Liver (tissue), 9 donors: ENCODE data around the gene ARF1. TPM values are rescaled to one million over a fixed set of nuclear protein-coding genes. Genes with fewer than 3 reads are reported as not detected.

Experiments used
- DNase-seq: peaks from one replicate; pipeline ENCODE4 v3.0.0-alpha.2; 2017; ENCODE audit warnings: low spot score
- H3K27ac ChIP-seq, 2 donors: one replicate each; pipeline ENCODE4 v1.7.0; 2013; ENCODE audit warnings: inconsistent platforms in 2 of 2, low read length in 2 of 2, control low read depth in 1 of 2, low read depth in 1 of 2, mild to moderate bottlenecking in 1 of 2
- H3K27me3 ChIP-seq, 4 donors: one replicate each; pipeline versions ENCODE4 v1.6.1 to v1.7.0; 2013; ENCODE audit warnings: low read length in 3 of 4, inconsistent platforms in 1 of 4, mild to moderate bottlenecking in 1 of 4, moderate library complexity in 1 of 4; ENCODE audit not compliant: control insufficient read depth in 4 of 4, insufficient read depth in 4 of 4
- H3K36me3 ChIP-seq, 4 donors: one replicate each; pipeline versions ENCODE4 v1.6.1 to v1.7.0; 2013; ENCODE audit warnings: low read length in 3 of 4, mild to moderate bottlenecking in 3 of 4, low read depth in 1 of 4, moderate library complexity in 1 of 4; ENCODE audit not compliant: control insufficient read depth in 4 of 4, insufficient read depth in 3 of 4
- H3K4me1 ChIP-seq, 4 donors: one replicate each; pipeline versions ENCODE4 v1.6.1 to v1.7.0; 2013; ENCODE audit warnings: low read length in 3 of 4, mild to moderate bottlenecking in 3 of 4, moderate library complexity in 1 of 4; ENCODE audit not compliant: control insufficient read depth in 4 of 4, insufficient read depth in 4 of 4
- H3K4me3 ChIP-seq, 3 donors: one replicate each; pipeline versions ENCODE4 v1.6.1 to v1.7.0; 2013; ENCODE audit warnings: low read length in 3 of 3, control low read depth in 1 of 3, low read depth in 1 of 3, mild to moderate bottlenecking in 1 of 3
- H3K9ac ChIP-seq, 2 donors: one replicate each; pipeline ENCODE4 v1.7.0; 2013; ENCODE audit warnings: low read length in 2 of 2, mild to moderate bottlenecking in 2 of 2, moderate library complexity in 2 of 2, control low read depth in 1 of 2, low read depth in 1 of 2
- H3K9me3 ChIP-seq, 4 donors: one replicate each; pipeline versions ENCODE4 v1.6.1 to v1.7.0; 2013; ENCODE audit warnings: low read length in 3 of 4; ENCODE audit not compliant: control insufficient read depth in 4 of 4
- EGR1 ChIP-seq, 2 donors: IDR thresholded peaks; 2 replicates each; pipeline ENCODE4 v1.6.1; 2016 to 2018; ENCODE audit warnings: antibody characterized with exemption in 2 of 2, low read depth in 2 of 2
- FOXA1 ChIP-seq: IDR thresholded peaks from 2 replicates; pipeline ENCODE4 v1.6.1; 2016; ENCODE audit warnings: antibody characterized with exemption
- FOXA2 ChIP-seq: IDR thresholded peaks from 2 replicates; pipeline ENCODE4 v1.6.1; 2016; ENCODE audit warnings: antibody characterized with exemption
- GABPA ChIP-seq, 2 donors: IDR thresholded peaks in 1 of 2; conservative IDR thresholded peaks in 1 of 2; 2 replicates each; pipeline ENCODE4 v1.6.1; 2016; ENCODE audit warnings: antibody characterized with exemption in 2 of 2, mild to moderate bottlenecking in 1 of 2, moderate library complexity in 1 of 2
- HNF4A ChIP-seq, 2 donors: conservative IDR thresholded peaks; 2 replicates each; pipeline ENCODE4 v1.6.1; 2016; ENCODE audit warnings: antibody characterized with exemption in 2 of 2, mild to moderate bottlenecking in 2 of 2
- HNF4G ChIP-seq: IDR thresholded peaks from 2 replicates; pipeline ENCODE4 v1.6.1; 2016; ENCODE audit warnings: antibody characterized with exemption
- JUND ChIP-seq, 2 donors: IDR thresholded peaks; 2 replicates each; pipeline ENCODE4 v1.6.1; 2016; ENCODE audit warnings: antibody characterized with exemption in 2 of 2
- NR2F2 ChIP-seq: IDR thresholded peaks from 2 replicates; pipeline ENCODE4 v1.6.1; 2016; ENCODE audit warnings: antibody characterized with exemption
- RAD21 ChIP-seq, 2 donors: IDR thresholded peaks; 2 replicates each; pipeline ENCODE4 v1.6.1; 2016; ENCODE audit warnings: antibody characterized with exemption in 2 of 2, mild to moderate bottlenecking in 2 of 2
- SP1 ChIP-seq: IDR thresholded peaks from 2 replicates; pipeline ENCODE4 v1.6.1; 2018; ENCODE audit warnings: antibody characterized with exemption, mild to moderate bottlenecking
- TAF1 ChIP-seq: conservative IDR thresholded peaks from 2 replicates; pipeline ENCODE4 v1.6.1; 2016; ENCODE audit warnings: antibody characterized with exemption, mild to moderate bottlenecking
- YY1 ChIP-seq: IDR thresholded peaks from 2 replicates; pipeline ENCODE4 v1.6.1; 2016; ENCODE audit warnings: antibody characterized with exemption, mild to moderate bottlenecking
- WGBS: extraction: QIAGEN DNeasy Blood & Tissue Kit; methylation state at CpG from one replicate; pipeline ENCODE4 v1.1.7; 2013; 5-methylcytosine and 5-hydroxymethylcytosine counted together
- polyA plus RNA-seq, 2 donors: library from polyadenylated mRNA; stranded (reverse) in 1 of 2; unstranded in 1 of 2; fragments of 200-250 nt in 1 of 2; fragments of >200 nt in 1 of 2; fragmentation: Nextera tagmentation in 1 of 2; extraction: Ambion mirVana in 1 of 2; gene quantifications; one replicate each; pipeline versions ENCODE4 v1.2.1 to v1.2.3, GENCODE V29; 2013 to 2015
- total RNA-seq, 2 donors: library from RNA; depleted of rRNA; stranded (reverse); fragments of >200 nt; gene quantifications; one replicate each; pipeline ENCODE4 v1.2.3, GENCODE V29; 2014
- TF ChIP-seq, protein P1 (sequence below): IDR thresholded peaks from 2 replicates; pipeline ENCODE4 v1.6.1; 2016; ENCODE audit warnings: antibody characterized with exemption, mild to moderate bottlenecking
- TF ChIP-seq, protein P2 (sequence below): IDR thresholded peaks from 2 replicates; pipeline ENCODE4 v1.6.1; 2016; ENCODE audit warnings: antibody characterized with exemption
- TF ChIP-seq, protein P3 (sequence below): IDR thresholded peaks from 2 replicates; pipeline ENCODE4 v1.6.1; 2016; ENCODE audit warnings: antibody characterized with exemption
- TF ChIP-seq, protein P4 (sequence below): IDR thresholded peaks from 2 replicates; pipeline ENCODE4 v1.6.1; 2016; ENCODE audit warnings: antibody characterized with exemption
- TF ChIP-seq, protein P5 (sequence below): fragments of 150-350 bp; IDR thresholded peaks from 2 replicates; pipeline ENCODE4 v1.5.1; 2017; ENCODE audit warnings: improper control_type of control experiment, low read depth, low read length; ENCODE audit not compliant: missing input control
- donor health status: healthy.
- donor health status: healthy.
- donor health status: healthy.
- donor health status: healthy.
- donor health status: healthy.

Gene ARF1
- total and polyA plus RNA-seq, 4 donors: 151 to 282 (median 213) TPM

DNA sequence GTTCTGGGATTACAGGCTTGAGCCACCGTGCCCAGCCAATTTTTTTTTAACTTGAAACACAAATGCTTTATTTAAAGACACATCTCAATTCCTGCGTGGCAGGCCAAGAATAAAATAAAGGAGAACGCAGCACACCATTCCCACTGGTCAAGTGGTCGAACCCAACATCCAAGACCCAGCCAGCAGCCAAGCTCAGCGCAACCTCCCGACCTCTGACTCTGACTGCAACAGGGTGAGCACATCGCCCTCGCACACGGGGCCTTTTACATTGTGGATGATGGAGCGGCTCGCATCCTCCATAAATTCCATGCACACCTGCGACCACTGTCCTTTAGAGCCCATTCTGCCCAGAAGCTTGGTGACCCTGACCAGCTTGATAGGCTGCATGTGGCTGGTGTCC is 52.1 kb downstream of the ARF1 start:
- 88% methylated on average over 12 of the region's 12 CpGs for WGBS
- Histone ChIP-seq H3K4me3 (no peak overlapping the region), H3K4me1 (peaks cover 0 to 5% (median 2%) of the 10 kb centered on the region in 4 donors), H3K9ac (no peak overlapping the region), H3K27ac (no peak overlapping the region), H3K27me3 (no peaks in the 10 kb centered on the region), H3K36me3 (no peaks in the 10 kb centered on the region), H3K9me3 (no peaks in the 10 kb centered on the region)
- no peak for DNase-seq
- TF ChIP-seq YY1 (no peak), EGR1 (IDR thresholded peaks at IDR 0.05; ENCODE audit: low read depth in 2 of 2) (no peak), FOXA2 (no peak), HNF4G (no peak), SP1 (no peak), GABPA (IDR thresholded peaks at IDR 0.05 in 1 of 2, conservative IDR thresholded peaks at IDR 0.05 in 1 of 2) (no peak), HNF4A (conservative IDR thresholded peaks at IDR 0.05) (no peak), TAF1 (no peak), RAD21 (IDR thresholded peaks at IDR 0.05) (no peak), JUND (IDR thresholded peaks at IDR 0.05) (no peak), FOXA1 (no peak), NR2F2 (no peak)
- TF ChIP-seq, protein P1, sequence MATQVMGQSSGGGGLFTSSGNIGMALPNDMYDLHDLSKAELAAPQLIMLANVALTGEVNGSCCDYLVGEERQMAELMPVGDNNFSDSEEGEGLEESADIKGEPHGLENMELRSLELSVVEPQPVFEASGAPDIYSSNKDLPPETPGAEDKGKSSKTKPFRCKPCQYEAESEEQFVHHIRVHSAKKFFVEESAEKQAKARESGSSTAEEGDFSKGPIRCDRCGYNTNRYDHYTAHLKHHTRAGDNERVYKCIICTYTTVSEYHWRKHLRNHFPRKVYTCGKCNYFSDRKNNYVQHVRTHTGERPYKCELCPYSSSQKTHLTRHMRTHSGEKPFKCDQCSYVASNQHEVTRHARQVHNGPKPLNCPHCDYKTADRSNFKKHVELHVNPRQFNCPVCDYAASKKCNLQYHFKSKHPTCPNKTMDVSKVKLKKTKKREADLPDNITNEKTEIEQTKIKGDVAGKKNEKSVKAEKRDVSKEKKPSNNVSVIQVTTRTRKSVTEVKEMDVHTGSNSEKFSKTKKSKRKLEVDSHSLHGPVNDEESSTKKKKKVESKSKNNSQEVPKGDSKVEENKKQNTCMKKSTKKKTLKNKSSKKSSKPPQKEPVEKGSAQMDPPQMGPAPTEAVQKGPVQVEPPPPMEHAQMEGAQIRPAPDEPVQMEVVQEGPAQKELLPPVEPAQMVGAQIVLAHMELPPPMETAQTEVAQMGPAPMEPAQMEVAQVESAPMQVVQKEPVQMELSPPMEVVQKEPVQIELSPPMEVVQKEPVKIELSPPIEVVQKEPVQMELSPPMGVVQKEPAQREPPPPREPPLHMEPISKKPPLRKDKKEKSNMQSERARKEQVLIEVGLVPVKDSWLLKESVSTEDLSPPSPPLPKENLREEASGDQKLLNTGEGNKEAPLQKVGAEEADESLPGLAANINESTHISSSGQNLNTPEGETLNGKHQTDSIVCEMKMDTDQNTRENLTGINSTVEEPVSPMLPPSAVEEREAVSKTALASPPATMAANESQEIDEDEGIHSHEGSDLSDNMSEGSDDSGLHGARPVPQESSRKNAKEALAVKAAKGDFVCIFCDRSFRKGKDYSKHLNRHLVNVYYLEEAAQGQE: no peak
- TF ChIP-seq, protein P2, sequence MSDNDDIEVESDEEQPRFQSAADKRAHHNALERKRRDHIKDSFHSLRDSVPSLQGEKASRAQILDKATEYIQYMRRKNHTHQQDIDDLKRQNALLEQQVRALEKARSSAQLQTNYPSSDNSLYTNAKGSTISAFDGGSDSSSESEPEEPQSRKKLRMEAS: no peak
- TF ChIP-seq, protein P3, sequence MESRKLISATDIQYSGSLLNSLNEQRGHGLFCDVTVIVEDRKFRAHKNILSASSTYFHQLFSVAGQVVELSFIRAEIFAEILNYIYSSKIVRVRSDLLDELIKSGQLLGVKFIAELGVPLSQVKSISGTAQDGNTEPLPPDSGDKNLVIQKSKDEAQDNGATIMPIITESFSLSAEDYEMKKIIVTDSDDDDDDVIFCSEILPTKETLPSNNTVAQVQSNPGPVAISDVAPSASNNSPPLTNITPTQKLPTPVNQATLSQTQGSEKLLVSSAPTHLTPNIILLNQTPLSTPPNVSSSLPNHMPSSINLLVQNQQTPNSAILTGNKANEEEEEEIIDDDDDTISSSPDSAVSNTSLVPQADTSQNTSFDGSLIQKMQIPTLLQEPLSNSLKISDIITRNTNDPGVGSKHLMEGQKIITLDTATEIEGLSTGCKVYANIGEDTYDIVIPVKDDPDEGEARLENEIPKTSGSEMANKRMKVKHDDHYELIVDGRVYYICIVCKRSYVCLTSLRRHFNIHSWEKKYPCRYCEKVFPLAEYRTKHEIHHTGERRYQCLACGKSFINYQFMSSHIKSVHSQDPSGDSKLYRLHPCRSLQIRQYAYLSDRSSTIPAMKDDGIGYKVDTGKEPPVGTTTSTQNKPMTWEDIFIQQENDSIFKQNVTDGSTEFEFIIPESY: no peak
- TF ChIP-seq, protein P4, sequence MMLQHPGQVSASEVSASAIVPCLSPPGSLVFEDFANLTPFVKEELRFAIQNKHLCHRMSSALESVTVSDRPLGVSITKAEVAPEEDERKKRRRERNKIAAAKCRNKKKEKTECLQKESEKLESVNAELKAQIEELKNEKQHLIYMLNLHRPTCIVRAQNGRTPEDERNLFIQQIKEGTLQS: no peak
- TF ChIP-seq, protein P5, sequence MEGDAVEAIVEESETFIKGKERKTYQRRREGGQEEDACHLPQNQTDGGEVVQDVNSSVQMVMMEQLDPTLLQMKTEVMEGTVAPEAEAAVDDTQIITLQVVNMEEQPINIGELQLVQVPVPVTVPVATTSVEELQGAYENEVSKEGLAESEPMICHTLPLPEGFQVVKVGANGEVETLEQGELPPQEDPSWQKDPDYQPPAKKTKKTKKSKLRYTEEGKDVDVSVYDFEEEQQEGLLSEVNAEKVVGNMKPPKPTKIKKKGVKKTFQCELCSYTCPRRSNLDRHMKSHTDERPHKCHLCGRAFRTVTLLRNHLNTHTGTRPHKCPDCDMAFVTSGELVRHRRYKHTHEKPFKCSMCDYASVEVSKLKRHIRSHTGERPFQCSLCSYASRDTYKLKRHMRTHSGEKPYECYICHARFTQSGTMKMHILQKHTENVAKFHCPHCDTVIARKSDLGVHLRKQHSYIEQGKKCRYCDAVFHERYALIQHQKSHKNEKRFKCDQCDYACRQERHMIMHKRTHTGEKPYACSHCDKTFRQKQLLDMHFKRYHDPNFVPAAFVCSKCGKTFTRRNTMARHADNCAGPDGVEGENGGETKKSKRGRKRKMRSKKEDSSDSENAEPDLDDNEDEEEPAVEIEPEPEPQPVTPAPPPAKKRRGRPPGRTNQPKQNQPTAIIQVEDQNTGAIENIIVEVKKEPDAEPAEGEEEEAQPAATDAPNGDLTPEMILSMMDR: no peak

DNA sequence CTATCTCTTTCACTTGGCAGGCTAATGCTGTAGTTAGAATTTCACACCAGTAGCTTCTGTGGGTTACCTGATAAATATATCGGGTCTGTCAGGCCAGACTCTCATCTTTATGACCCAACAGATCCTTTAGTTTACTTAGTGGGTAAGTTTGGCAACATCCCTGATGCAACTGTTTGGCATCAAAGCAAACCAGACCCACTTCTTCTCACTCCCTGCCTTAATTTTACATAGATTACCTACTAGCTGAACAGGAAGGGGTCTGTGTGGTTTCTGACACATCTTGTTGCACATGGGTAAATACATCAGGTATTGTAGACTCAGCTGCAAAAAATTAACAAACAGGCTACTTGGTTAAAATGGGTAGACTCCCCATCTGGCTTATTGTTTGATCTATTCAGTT is 54.4 kb downstream of the ARF1 start:
- peaks cover 5 to 16% (median 8%) of the 10 kb centered on the region in 4 donors for H3K4me1 ChIP-seq
- H3K27me3 ChIP-seq: no peaks in the 10 kb centered on the region
- WGBS: 19% methylated on average over 1 of the region's 1 CpG
- no peak for DNase-seq
- no peak overlapping the region for H3K27ac ChIP-seq
- no peaks in the 10 kb centered on the region for H3K36me3 ChIP-seq
- H3K9ac ChIP-seq: no peak overlapping the region
- H3K9me3 ChIP-seq: no peaks in the 10 kb centered on the region
- TF ChIP-seq SP1 (peak; percentile 11), TAF1 (no peak)
- H3K4me3 ChIP-seq: no peak overlapping the region
